Left cardiac atrium (tissue), 4 donors: ENCODE data around the gene HS6ST1. TPM values are rescaled to one million over a fixed set of nuclear protein-coding genes. Genes with fewer than 3 reads are reported as not detected.
A peak's percentile ranks its signal among the peaks of the same experiment; 100 is the strongest.

Source experiments
- ATAC-seq, 2 donors: fragments of 200-7000 bp; cut with Tn5 transposase; one replicate each; pipeline ENCODE4 v1.9.1; 2020; ENCODE audit warnings: mild to moderate bottlenecking in 2 of 2, moderate library complexity in 2 of 2
- DNase-seq: peaks from one replicate; pipeline ENCODE4 v3.0.0-alpha.2; 2020
- intact Hi-C, 2 donors: fragments of 100-400 bp; cut with DNase I; formaldehyde crosslinking; loops; one replicate each; pipeline versions ENCODE4 v1.14.1 to v1.15.1; 2022 to 2023
- total RNA-seq, 2 donors: library from RNA; stranded (reverse); fragmentation: NEBNext Ultra II Directional; extraction: Animal tissue kit (Norgen Biotek cat#: 25700); gene quantifications; one replicate each; pipeline ENCODE4 v1.2.1, GENCODE V29; 2021
- donor health status: DM: no; HTN: yes; CAD: no.
- donor health status: DM: no; HTN: yes; CAD: no; lungs with severe emphysema.
- donor health status: DM: yes; HTN: yes; CAD: no.
- donor health status: Dilated cardiomyopathy.

Gene HS6ST1
- total RNA-seq, 2 donors from 2014 or later = 14.3 to 19.3 TPM

GRCh38 chr2:128315122-128315828 lies 3.4 kb downstream of the HS6ST1 start:
- intact Hi-C loops = loop anchor here in 1 of 2 donors (10.0 kb wide), 1 partner anchor 140 kb away; no protein-coding TSS in a partner anchor
- DNase-seq (no peak), ATAC-seq (no peak)

DNA sequence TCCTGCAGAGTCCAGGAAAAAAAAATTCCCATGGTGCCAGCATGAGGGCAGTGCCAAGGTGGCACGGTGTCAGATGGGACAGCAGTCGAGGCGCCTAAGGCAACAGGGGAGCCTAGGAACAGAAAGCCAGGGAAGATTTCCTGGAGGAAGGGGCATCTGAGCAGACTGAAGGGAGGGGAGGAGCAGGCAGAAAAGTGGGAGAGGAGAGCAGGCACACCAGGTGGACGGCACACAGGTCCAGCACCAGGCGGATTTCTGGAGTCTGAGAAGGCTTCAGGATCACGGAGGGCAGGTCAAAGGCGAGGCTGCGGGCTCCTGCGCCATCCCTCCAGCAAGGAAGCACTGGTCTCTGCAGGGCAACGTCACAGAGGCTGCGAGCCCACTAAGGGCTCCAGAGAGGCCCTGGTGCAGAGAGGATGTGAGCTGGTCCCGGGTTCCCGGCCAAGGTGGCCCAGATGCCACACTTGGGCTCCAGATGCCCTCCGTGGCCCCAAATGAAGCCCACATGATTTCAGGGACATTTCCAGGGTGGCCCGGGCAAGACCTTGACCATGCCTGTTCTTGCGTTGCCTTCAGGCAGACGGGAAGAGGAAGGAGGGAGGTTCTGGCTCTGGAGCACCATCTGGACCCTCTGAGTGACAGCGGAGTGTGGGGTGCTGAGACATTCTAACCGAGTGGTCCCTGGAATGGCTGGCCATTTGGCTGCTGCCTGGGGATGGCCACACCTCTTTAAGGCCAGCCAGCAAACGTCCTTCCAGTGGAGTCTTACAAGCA lies 4.1 kb downstream of the HS6ST1 start:
- ATAC-seq (no peak), DNase-seq (no peak)
- intact Hi-C loops = loop anchor here in 1 of 2 donors (10.0 kb wide), 1 partner anchor 140 kb away; no protein-coding TSS in a partner anchor

DNA sequence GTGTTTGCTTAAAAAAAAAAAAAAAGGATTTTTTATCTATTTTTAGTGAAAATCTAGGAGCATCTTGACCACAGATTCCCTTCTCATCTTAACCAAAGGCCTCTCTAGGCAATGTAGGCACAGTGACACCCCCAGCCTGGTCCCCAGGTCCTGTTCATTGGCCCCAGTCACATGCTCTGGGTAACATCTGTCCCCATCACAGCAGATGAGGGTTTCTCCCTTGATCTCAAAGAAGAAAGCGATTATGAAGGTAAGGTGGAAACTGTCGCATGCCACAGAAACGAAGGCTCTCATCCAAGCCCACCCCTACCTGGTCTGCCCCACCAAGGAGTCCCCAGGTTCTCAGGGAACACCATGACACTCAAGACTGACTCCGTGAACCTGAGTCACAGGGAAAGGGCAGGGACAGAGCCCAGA lies 4.7 kb downstream of the HS6ST1 start:
- intact Hi-C loops = loop anchor here in 1 of 2 donors (10.0 kb wide), 1 partner anchor 139 kb away; no protein-coding TSS in a partner anchor
- ATAC-seq (no peak), DNase-seq (no peak)

DNA sequence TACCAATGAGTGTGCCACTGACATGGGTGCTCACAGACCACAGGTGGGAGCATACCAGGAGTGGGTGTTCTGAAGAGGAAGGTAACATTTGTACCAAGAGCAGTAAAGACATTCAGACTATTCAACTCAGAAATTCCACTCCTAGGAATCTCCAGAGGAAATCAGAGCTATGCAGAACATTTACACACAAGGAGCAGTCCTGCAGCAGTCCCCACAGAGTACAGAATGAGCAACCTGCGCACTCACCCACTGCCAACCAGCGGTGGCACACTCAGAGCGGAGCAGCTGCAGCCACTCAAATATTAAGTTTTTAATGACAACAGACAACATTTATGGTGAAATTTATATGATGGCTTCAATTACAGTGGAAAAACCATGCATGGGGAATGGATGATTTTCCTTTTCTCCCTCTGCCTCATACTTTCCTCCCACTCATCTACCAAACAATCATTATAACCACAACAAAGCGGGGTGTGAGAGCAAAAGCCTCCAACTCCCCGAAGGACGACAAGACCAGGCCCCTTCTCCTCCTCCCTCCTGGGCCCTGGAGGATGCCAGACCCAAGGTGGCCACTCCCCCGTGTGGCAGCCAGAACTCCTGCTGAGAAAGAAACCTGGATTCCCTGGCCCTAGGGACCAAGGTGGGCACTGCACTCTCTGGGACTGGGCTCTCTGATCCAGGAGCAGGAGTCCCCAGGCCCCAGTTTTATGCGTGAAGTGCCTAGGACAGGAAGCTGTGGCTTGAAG lies 5.4 kb downstream of the HS6ST1 start:
- ATAC-seq (no peak), DNase-seq (no peak)
- intact Hi-C loops = loop anchor here in 1 of 2 donors (10.0 kb wide), 1 partner anchor 138 kb away; no protein-coding TSS in a partner anchor

- ATAC-seq (no peak), DNase-seq (no peak)
- intact Hi-C loops = loop anchor here in 1 of 2 donors (10.0 kb wide), 1 partner anchor 138 kb away; no protein-coding TSS in a partner anchor
Measured at GRCh38 chr2:128312411-128312810, 6.3 kb downstream of the HS6ST1 start.

- ATAC-seq = no peak
- intact Hi-C loops = loop anchor here in 1 of 2 donors (10.0 kb wide), 1 partner anchor 137 kb away; no protein-coding TSS in a partner anchor
- DNase-seq = no peak
Measured at GRCh38 chr2:128311755-128312341, 6.8 kb downstream of the HS6ST1 start.

DNA sequence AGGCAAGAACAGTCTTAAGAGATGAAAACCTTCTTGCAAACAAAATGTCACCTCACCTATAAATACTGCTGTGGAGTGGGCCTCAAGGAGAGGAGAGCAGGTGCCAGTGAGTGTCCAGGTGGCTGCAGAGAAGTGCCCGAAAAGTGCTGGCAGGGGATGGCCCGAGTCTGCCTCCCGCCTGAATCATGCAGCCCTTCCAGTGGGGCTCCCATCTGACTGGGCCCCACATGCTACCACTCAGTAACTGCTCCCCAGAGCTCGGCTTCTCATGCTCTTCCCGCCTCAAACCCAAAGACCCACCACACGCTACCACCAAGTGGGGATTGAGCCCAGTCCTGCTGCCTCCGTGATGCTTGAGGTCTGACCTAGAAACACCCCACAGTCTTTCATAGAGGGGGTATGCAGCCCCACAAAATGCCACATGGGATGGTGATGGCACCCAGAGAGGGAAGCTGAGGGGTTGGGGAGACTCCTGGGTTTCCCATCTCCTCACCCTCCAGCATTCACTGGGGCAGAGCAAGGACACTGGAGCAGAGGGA lies 7.4 kb downstream of the HS6ST1 start:
- DNase-seq = no peak
- intact Hi-C loops = loop anchor here in 1 of 2 donors (10.0 kb wide), 1 partner anchor 136 kb away; no protein-coding TSS in a partner anchor
- ATAC-seq = no peak

GRCh38 chr2:128310761-128311160 lies 7.9 kb downstream of the HS6ST1 start:
- ATAC-seq = no peak
- intact Hi-C loops = loop anchor here in 1 of 2 donors (10.0 kb wide), 1 partner anchor 136 kb away; no protein-coding TSS in a partner anchor
- DNase-seq = no peak

DNA sequence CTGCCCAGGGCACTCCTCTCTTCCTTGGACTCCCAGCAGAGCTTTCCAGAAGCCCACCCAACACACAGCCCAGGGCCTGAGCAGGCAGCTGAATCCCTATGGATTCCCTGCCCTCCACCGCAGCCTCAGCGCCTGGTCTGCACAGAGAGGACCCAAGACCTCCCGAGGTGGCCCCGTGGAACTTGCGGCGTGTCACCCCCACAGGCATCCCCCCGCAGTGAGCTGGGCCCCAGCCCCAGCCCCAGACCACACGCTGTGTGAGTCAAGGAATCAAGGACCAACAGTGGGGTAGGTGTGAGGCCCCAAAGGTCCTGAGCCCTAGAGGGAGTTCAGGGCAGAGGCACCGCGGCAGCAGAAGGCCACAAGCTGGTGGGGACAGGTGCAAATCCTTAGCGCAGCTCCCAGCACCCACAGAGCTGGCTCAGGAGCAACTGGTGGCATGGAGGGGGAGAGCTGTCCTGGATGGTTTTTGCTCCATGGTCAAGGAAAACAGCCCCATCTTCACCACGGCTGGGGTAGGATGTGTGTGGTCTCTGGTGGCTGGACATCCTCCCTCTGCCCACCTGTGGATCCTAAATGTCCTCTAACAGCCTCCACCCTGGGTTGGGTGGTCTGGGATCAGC lies 8.5 kb downstream of the HS6ST1 start:
- intact Hi-C loops = loop anchor here in 1 of 2 donors (10.0 kb wide), 1 partner anchor 135 kb away; no protein-coding TSS in a partner anchor
- DNase-seq (no peak), ATAC-seq (no peak)

- intact Hi-C loops = loop anchor here in 1 of 2 donors (10.0 kb wide), 1 partner anchor 135 kb away; no protein-coding TSS in a partner anchor
Measured at GRCh38 chr2:128309280-128310093, 9.2 kb downstream of the HS6ST1 start.

DNA sequence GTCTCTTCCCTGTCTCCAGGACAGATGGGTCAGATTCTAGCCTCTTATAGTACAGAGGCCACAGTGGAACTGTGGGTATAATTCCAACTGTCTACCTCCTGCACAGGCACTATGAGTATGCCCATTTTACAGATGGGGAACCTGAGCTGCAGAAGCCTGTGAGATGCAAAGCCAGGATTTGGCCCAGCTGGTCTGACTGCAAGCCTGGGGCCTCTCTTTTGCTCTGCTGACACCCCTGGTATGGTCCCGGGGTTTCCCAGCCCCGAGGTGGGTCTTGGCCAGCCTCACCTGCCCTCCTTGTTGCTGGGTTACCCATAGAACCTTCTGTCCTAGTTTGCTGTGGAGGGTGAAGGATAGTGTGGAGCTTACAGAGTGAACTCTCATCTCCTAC lies 9.8 kb downstream of the HS6ST1 start:
- intact Hi-C loops = no loop called here
- DNase-seq (no peak), ATAC-seq (no peak)

More at GRCh38 chr2:128309280-128310093, 9.2 kb downstream of the HS6ST1 start:
- DNase-seq (peak; percentile 19), ATAC-seq (peak in 1 of 2 donors; percentile 7)

GRCh38 chr2:128308284-128308731 lies 10.4 kb downstream of the HS6ST1 start:
- ATAC-seq (no peak), DNase-seq (peak; percentile 31)
- intact Hi-C loops = no loop called here

DNA sequence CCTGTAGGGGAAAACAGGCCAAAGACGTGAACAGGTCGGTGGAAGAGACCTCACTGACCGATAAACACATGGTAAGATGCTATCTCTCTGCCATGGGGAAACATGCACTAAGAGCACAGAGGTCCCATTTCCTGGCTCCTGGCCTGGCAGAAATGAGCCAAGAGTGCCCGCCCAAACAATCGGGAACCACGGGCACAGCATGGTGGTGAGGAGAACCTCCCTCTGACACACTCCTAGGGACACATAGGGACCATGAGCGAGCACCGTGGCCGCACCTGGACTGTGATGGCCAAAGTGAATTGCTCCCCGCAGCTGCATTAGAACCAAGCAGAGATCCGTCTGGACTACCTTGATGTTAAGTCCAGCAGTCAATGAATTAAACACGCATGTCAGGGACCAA lies 11.1 kb downstream of the HS6ST1 start:
- ATAC-seq (no peak), DNase-seq (no peak)
- intact Hi-C loops = no loop called here

DNA sequence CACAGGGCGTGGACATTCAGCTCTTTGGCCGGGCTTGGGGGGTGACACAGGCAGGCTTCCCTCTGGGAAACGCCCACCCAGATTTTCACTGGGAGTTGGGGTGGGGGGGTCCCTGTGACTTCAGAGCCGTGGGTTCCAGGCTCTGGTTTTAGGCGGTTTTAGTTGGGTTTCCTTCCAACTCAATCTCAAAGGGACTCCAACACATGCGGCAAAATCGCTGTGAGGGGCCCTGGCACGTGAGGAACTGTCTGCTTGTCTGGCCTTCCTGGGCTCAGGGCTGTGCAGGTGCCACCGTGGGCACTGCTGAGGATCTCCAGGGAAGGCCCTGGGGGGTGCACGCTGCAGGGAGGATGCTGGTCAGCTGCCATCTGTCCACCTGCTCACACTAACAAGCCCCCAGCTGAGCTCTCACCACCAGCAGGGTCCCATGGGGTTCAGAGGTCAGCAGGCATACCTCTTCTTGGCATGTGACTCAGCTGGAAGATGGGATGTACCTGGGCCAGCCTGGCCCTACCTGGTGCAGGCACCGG lies 11.7 kb downstream of the HS6ST1 start:
- ATAC-seq = no peak
- intact Hi-C loops = no loop called here
- DNase-seq = peak; percentile 12

- ATAC-seq = peak; percentile 16 to 35
- DNase-seq = peak; percentile 43
- intact Hi-C loops = no loop called here
Measured at GRCh38 chr2:128306081-128306930, 12.4 kb downstream of the HS6ST1 start.

GRCh38 chr2:128305555-128306080 lies 13.1 kb downstream of the HS6ST1 start:
- intact Hi-C loops = no loop called here
- DNase-seq (peak; percentile 18), ATAC-seq (peak in 1 of 2 donors; percentile 1)
